Mucosa of stomach (tissue), 1 donor: ENCODE measurements around the gene ARL5A.

ENCODE experiments used
- H3K27me3 ChIP-seq: one replicate; pipeline ENCODE4 v1.7.0; 2013; ENCODE audit warnings: mild to moderate bottlenecking, low read length; ENCODE audit not compliant: control insufficient read depth, insufficient read depth
- H3K36me3 ChIP-seq: one replicate; pipeline ENCODE4 v1.7.0; 2013; ENCODE audit warnings: low read length; ENCODE audit not compliant: control insufficient read depth, insufficient read depth
- H3K4me1 ChIP-seq: one replicate; pipeline ENCODE4 v1.7.0; 2013; ENCODE audit warnings: mild to moderate bottlenecking, low read length; ENCODE audit not compliant: control insufficient read depth, insufficient read depth
- H3K4me3 ChIP-seq: one replicate; pipeline ENCODE4 v1.7.0; 2013; ENCODE audit warnings: low read length
- H3K9ac ChIP-seq: one replicate; pipeline ENCODE4 v1.7.0; 2013; ENCODE audit warnings: mild to moderate bottlenecking, low read length, moderate library complexity
- H3K9me3 ChIP-seq: one replicate; pipeline ENCODE4 v1.7.0; 2013; ENCODE audit warnings: mild to moderate bottlenecking, low read length, moderate library complexity; ENCODE audit not compliant: control insufficient read depth
- donor health status: Pancreatic carcinoma.

The ARL5A gene

GRCh38 chr2:151852260-151853069 is 24.2 kb upstream of the ARL5A start:
- Histone ChIP-seq H3K9ac (no peak overlapping the region), H3K27me3 (no peaks in the 10 kb centered on the region), H3K36me3 (no peaks in the 10 kb centered on the region), H3K4me1 (peaks cover 11% of the 10 kb centered on the region), H3K9me3 (no peaks in the 10 kb centered on the region), H3K4me3 (no peak overlapping the region)

- Histone ChIP-seq H3K27me3 (no peaks in the 10 kb centered on the region), H3K9ac (no peak overlapping the region), H3K9me3 (no peaks in the 10 kb centered on the region), H3K4me1 (peaks cover 11% of the 10 kb centered on the region), H3K36me3 (no peaks in the 10 kb centered on the region), H3K4me3 (no peak overlapping the region)
Measured at GRCh38 chr2:151851761-151852160, 23.5 kb upstream of the ARL5A start.

GRCh38 chr2:151849413-151850010 is 21.3 kb upstream of the ARL5A start:
- Histone ChIP-seq H3K9ac (no peak overlapping the region), H3K9me3 (no peaks in the 10 kb centered on the region), H3K27me3 (no peaks in the 10 kb centered on the region), H3K4me3 (no peak overlapping the region), H3K36me3 (no peaks in the 10 kb centered on the region), H3K4me1 (peaks cover 11% of the 10 kb centered on the region)

DNA sequence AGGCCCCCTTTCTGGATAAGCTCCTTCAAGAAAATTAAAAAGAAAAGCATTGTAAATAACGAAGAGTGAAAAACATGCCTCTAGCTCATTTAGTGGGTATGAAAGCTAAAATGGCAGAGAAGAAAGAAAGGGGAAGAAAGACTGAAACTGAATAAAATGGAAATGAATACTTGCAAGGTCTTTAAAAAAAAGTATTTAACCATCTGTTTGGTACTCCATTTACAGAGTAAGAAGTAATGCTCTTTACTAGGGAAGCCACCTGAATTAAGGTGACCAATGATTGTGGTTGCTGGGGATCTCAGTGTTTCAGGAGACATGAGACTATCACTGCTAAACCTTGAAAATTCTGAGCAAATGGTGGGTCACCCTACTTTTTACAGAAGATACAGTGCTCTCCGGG is 17.7 kb upstream of the ARL5A start:
- Histone ChIP-seq H3K27me3 (no peaks in the 10 kb centered on the region), H3K4me1 (peaks cover 11% of the 10 kb centered on the region), H3K4me3 (no peak overlapping the region), H3K9ac (no peak overlapping the region), H3K36me3 (no peaks in the 10 kb centered on the region), H3K9me3 (no peaks in the 10 kb centered on the region)

DNA sequence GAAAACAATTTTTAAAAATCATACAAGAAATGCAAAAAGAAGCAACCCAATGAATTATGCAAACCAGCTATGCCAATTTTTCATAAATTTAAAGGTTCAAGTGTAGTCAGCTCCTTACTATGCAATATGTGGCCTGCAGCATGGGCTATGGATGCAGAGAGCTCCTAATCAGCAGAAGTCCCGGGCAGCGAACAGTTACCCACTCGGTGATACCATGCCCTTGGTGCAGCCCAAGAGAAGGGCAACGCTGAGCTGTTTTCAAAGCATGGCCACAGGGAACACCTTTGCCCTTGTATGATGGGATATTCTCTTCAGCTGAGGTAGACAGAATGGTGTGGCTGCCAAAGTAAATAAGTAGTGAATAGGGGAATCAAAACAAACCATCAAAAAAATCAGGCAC is 17.3 kb upstream of the ARL5A start:
- H3K4me3 ChIP-seq, result no peak overlapping the region
- H3K27me3 ChIP-seq, result no peaks in the 10 kb centered on the region
- peaks cover 11% of the 10 kb centered on the region for H3K4me1 ChIP-seq
- no peaks in the 10 kb centered on the region for H3K9me3 ChIP-seq
- no peaks in the 10 kb centered on the region for H3K36me3 ChIP-seq
- no peak overlapping the region for H3K9ac ChIP-seq

DNA sequence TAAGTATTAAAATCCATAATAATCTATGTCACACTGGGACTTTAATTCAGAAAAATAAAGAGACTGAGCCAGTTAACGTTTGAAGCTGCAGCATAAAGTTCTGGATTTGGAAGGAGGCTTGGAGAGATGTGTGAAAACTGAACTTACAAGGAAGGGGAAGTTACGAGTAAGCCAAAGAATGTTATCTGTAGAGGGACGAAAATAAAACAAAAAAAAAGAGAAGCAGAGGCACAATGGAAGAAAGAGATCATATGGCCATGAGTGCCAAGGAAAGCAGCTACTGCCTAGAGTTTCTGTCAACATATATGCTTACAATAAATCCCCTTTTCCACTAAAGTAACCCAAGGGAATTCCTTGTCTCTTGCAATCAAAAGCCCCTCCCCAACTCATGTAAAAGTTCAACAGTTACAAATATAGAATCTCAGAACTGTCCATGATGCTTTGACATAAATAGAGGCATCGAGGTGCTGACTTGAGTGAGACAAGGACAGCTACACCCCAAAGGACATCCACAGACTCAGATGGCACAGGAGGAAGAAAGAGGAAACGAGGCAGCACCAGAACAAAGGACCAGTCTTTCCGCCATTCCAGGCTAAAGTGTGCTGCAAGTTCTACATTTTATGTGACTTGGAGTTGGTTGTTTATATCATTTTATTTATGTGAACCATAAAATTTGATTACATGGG is 16.1 kb upstream of the ARL5A start:
- Histone ChIP-seq H3K9me3 (no peaks in the 10 kb centered on the region), H3K36me3 (no peaks in the 10 kb centered on the region), H3K9ac (no peak overlapping the region), H3K4me1 (peaks cover 5% of the 10 kb centered on the region), H3K27me3 (no peaks in the 10 kb centered on the region), H3K4me3 (no peak overlapping the region)

DNA sequence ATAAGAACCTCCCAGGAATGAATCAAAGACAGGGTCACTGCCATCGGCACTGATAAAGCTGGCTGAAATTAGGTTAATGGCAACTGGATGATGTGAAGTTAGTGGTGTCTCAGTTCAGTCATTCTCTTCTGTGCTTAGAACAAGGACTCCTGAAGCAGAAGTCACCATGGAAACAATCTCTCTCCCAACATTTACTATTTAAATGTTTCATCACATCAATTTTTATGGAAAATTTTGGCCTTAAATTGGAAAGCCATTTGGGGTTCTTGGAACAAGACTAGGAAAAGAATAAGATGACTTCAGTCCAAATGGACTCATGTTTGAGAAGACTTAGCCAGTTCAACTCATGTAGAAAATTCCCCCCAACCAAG is 15.5 kb upstream of the ARL5A start:
- H3K27me3 ChIP-seq, result no peaks in the 10 kb centered on the region
- no peak overlapping the region for H3K9ac ChIP-seq
- H3K36me3 ChIP-seq, result no peaks in the 10 kb centered on the region
- H3K4me1 ChIP-seq, result no peaks in the 10 kb centered on the region
- no peak overlapping the region for H3K4me3 ChIP-seq
- H3K9me3 ChIP-seq, result no peaks in the 10 kb centered on the region

- no peak overlapping the region for H3K9ac ChIP-seq
- H3K4me1 ChIP-seq, result no peaks in the 10 kb centered on the region
- no peak overlapping the region for H3K4me3 ChIP-seq
- no peaks in the 10 kb centered on the region for H3K36me3 ChIP-seq
- no peaks in the 10 kb centered on the region for H3K27me3 ChIP-seq
- no peaks in the 10 kb centered on the region for H3K9me3 ChIP-seq
Measured at GRCh38 chr2:151842830-151843690, 14.8 kb upstream of the ARL5A start.

- Histone ChIP-seq H3K9me3 (no peaks in the 10 kb centered on the region), H3K36me3 (no peaks in the 10 kb centered on the region), H3K27me3 (no peaks in the 10 kb centered on the region), H3K4me3 (no peak overlapping the region), H3K9ac (no peak overlapping the region), H3K4me1 (no peaks in the 10 kb centered on the region)
Measured at GRCh38 chr2:151841047-151841424, 12.8 kb upstream of the ARL5A start.

DNA sequence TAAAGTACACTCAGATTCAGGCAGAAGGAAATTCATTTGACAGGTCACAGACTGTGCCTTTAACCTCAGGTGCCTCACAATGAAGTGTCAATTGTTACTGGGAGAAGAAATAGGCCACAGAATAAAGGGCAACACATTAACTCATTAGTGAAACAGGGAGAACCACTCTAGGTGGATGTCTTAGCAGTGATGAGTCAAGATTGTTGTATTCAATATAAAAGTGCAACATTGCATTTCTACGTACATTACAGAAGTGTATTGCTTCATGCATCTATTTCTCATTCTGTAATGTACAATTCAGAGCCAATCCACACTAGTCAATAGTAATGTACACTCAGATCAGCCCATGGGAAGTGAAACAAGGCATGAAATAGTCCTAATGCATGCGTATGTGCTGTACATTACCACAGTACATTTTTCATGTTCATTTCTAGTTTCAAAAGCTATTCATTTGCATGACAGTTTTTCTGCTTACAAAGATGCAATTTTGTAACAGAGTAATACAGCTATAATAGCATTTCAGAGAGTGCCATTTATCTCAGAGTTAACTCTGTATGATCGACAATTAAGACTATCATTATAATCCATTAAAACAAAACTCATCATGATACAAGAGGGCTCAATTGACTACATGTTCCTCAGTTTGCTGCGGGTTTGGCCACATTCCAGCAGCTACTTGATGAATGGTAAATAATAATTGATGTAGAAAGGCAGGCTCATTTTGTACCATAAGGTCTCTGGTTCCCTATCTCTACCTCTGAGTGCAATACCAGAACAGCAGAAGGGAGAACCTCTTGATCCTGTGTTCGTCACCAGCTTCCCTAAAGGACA is 12.2 kb upstream of the ARL5A start:
- no peaks in the 10 kb centered on the region for H3K4me1 ChIP-seq
- H3K9me3 ChIP-seq, result no peaks in the 10 kb centered on the region
- no peaks in the 10 kb centered on the region for H3K27me3 ChIP-seq
- H3K36me3 ChIP-seq, result no peaks in the 10 kb centered on the region
- H3K4me3 ChIP-seq, result no peak overlapping the region
- no peak overlapping the region for H3K9ac ChIP-seq

DNA sequence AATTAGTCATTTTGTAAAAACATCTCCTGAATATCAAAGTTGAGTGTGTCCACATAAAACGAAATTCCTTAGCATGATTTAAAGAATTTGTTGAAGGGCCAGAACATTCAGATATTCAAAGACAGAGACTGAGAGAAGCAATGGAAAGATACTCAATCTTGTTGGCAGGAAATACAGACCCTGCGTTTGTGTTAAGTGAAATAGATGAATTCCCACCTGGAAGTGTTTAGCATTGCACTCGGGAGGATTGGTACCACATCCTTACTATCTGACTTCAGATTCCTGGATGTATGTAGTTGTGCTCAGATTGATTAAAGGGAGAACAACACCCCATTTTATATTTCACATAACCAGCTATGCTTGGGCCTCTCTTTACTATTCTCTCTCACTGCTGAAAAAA is 9.7 kb upstream of the ARL5A start:
- no peaks in the 10 kb centered on the region for H3K36me3 ChIP-seq
- no peak overlapping the region for H3K4me3 ChIP-seq
- H3K4me1 ChIP-seq, result no peaks in the 10 kb centered on the region
- H3K27me3 ChIP-seq, result no peaks in the 10 kb centered on the region
- H3K9ac ChIP-seq, result no peak overlapping the region
- no peaks in the 10 kb centered on the region for H3K9me3 ChIP-seq
